OCI-LY3 (cell line): Measurements from ENCODE around the gene MORC3.
"Not testable (repeated sequence)": the region's sequence is repeated elsewhere in the genome, so short reads cannot be mapped to it uniquely, and the experiment has no call there.

ENCODE experiments used
- H2AFZ ChIP-seq: fragments of 200-600, 300-600 bp; shearing (Covaris generic); 2 replicates; pipeline ENCODE4 v1.6.0; 2014; ENCODE audit warnings: antibody characterized with exemption, low read depth, low read length
- H3K27ac ChIP-seq: fragments of 200-600, 300-600 bp; sonication (generic); 2 replicates; pipeline ENCODE4 v1.5.1; 2014; ENCODE audit warnings: mild to moderate bottlenecking, low read length, moderate library complexity, mixed read lengths
- H3K27me3 ChIP-seq: fragments of 200-600, 300-600 bp; sonication (generic); 2 replicates; pipeline ENCODE4 v1.6.1; 2014; ENCODE audit warnings: low read depth, low read length, mixed read lengths
- H3K36me3 ChIP-seq: fragments of 200-600, 300-600 bp; sonication (generic); replicated peaks from 2 replicates; pipeline ENCODE3; 2014; ENCODE audit warnings: low read depth, low read length, mixed read lengths
- H3K4me1 ChIP-seq: fragments of 300-600, 200-600 bp; sonication (generic); 2 replicates; pipeline ENCODE4 v1.6.1; 2014; ENCODE audit warnings: low read length, mixed read lengths
- H3K4me2 ChIP-seq: fragments of 200-600, 300-600 bp; sonication (generic); 2 replicates; pipeline ENCODE4 v1.6.1; 2014; ENCODE audit warnings: low read length, mixed read lengths
- H3K4me3 ChIP-seq: fragments of 300-600, 200-600 bp; sonication (generic); 2 replicates; pipeline ENCODE4 v1.5.1; 2014; ENCODE audit warnings: antibody characterized with exemption, mild to moderate bottlenecking, low read length, moderate library complexity
- H3K79me2 ChIP-seq: fragments of 300-600, 200-600 bp; shearing (Covaris generic); 2 replicates; pipeline ENCODE4 v1.6.1; 2014; ENCODE audit warnings: mild to moderate bottlenecking, low read length, mixed read lengths
- H3K9ac ChIP-seq: fragments of 300-600, 200-600 bp; shearing (Covaris generic); 2 replicates; pipeline ENCODE4 v1.6.0; 2014; ENCODE audit warnings: mild to moderate bottlenecking, low read length, moderate library complexity
- H3K9me3 ChIP-seq: fragments of 200-600, 300-600 bp; shearing (Covaris generic); 2 replicates; pipeline ENCODE4 v1.6.1; 2014; ENCODE audit warnings: low read length, mixed read lengths; ENCODE audit not compliant: insufficient read depth
- H4K20me1 ChIP-seq: fragments of 200-600, 300-600 bp; sonication (generic); 2 replicates; pipeline ENCODE4 v1.6.1; 2016; ENCODE audit warnings: low read length, mixed read lengths; ENCODE audit not compliant: insufficient read depth
- CTCF ChIP-seq: fragments of 200-600, 300-600 bp; sonication (generic); IDR thresholded peaks from 2 replicates; pipeline ENCODE4 v1.5.1; 2014; ENCODE audit warnings: antibody characterized with exemption, low read length, low read depth
- EZH2phosphoT487 ChIP-seq: fragments of 200-600 bp; shearing (Covaris generic); IDR thresholded peaks from 2 replicates; pipeline ENCODE4 v1.6.1; 2018; ENCODE audit warnings: antibody characterized with exemption, mixed run types, low read depth

The MORC3 gene

GRCh38 chr21:36319767-36320420 lies at the start of gene MORC3:
MORC3 (plus strand) TSS chr21:36320197; CDS start chr21:36320265, 68 bp downstream.
- Histone ChIP-seq H3K9ac (peak within 1 kb of the TSS; percentile 79), H2AFZ (peak within 1 kb of the TSS; percentile 55), H3K4me2 (peak within 1 kb of the TSS; percentile 96), H3K4me1 (peaks cover 23% of the 10 kb centered on the region), H3K27ac (peak within 1 kb of the TSS; percentile 71), H3K79me2 (peaks cover 47% of the 10 kb centered on the region), H3K9me3 (no peaks in the 10 kb centered on the region), H4K20me1 (peaks cover 20% of the 10 kb centered on the region), H3K27me3 (no peaks in the 10 kb centered on the region), H3K4me3 (peak within 1 kb of the TSS; percentile 90), H3K36me3 (peaks cover 5% of the 10 kb centered on the region)
- no peak for TF ChIP-seq EZH2phosphoT487
- no peak for TF ChIP-seq CTCF

- H2AFZ ChIP-seq, H3K4me2 ChIP-seq, H4K20me1 ChIP-seq, H3K9me3 ChIP-seq, H3K36me3 ChIP-seq, H3K9ac ChIP-seq, H3K4me3 ChIP-seq, H3K79me2 ChIP-seq, H3K27ac ChIP-seq, H3K27me3 ChIP-seq, H3K4me1 ChIP-seq: not testable (repeated sequence)
Observed at GRCh38 chr21:36270786-36271695, 49.0 kb upstream of the MORC3 start.

- no peaks in the 10 kb centered on the region for H3K4me1 ChIP-seq
- TF ChIP-seq CTCF (no peak), EZH2phosphoT487 (no peak)
- no peaks in the 10 kb centered on the region for H3K27me3 ChIP-seq
- H3K9ac ChIP-seq = no peak overlapping the region
- H3K4me3 ChIP-seq = no peak overlapping the region
- no peak overlapping the region for H3K4me2 ChIP-seq
- H3K9me3 ChIP-seq = no peaks in the 10 kb centered on the region
- H3K36me3 ChIP-seq = no peaks in the 10 kb centered on the region
- no peak overlapping the region for H3K27ac ChIP-seq
- H3K79me2 ChIP-seq = no peaks in the 10 kb centered on the region
- no peak overlapping the region for H2AFZ ChIP-seq
- H4K20me1 ChIP-seq = no peaks in the 10 kb centered on the region
Observed at GRCh38 chr21:36274128-36274527, 45.9 kb upstream of the MORC3 start.

- Histone ChIP-seq H3K4me2 (peak overlapping the region; percentile 33), H2AFZ (no peak overlapping the region), H3K27me3 (no peaks in the 10 kb centered on the region), H3K79me2 (no peaks in the 10 kb centered on the region), H3K36me3 (no peaks in the 10 kb centered on the region), H3K4me1 (peaks cover 23% of the 10 kb centered on the region), H3K9me3 (no peaks in the 10 kb centered on the region), H3K4me3 (no peak overlapping the region), H3K9ac (no peak overlapping the region), H4K20me1 (no peaks in the 10 kb centered on the region), H3K27ac (no peak overlapping the region)
- no peak for TF ChIP-seq CTCF
- no peak for TF ChIP-seq EZH2phosphoT487
Observed at GRCh38 chr21:36282568-36283230, 37.3 kb upstream of the MORC3 start.

- H3K4me1 ChIP-seq = peaks cover 28% of the 10 kb centered on the region
- H4K20me1 ChIP-seq, H3K27me3 ChIP-seq, H3K9ac ChIP-seq, H3K79me2 ChIP-seq, H3K27ac ChIP-seq, H3K9me3 ChIP-seq, H2AFZ ChIP-seq, H3K36me3 ChIP-seq, H3K4me3 ChIP-seq: not testable (repeated sequence)
- H3K4me2 ChIP-seq = peak overlapping the region; percentile 33; the same call in 1 of the 2 replicates
Observed at GRCh38 chr21:36283231-36283622, 36.8 kb upstream of the MORC3 start.
